Measurements from ENCODE around the gene PPP1R14D.

The PPP1R14D gene

GRCh38 chr15:40793216-40793989 is 35.1 kb downstream of the PPP1R14D start:
- Histone ChIP-seq H3K79me2 (ENCODE audit: control insufficient read depth, low read length) (peaks cover 17% of the 10 kb centered on the region), H3K36me3 (ENCODE audit: control insufficient read depth, low read length) (0 out of 2 replicates have a peak, but pooled peaks cover 2% of the 10 kb centered on the region), H3K4me3 (ENCODE audit: low read length) (no peak overlapping the region), H4K20me1 (ENCODE audit: control insufficient read depth, insufficient read depth, low read depth, low read length) (0 out of 2 replicates have a peak, but pooled peaks cover 4% of the 10 kb centered on the region), H3K9me3 (ENCODE audit: control insufficient read depth, insufficient read depth, low read length) (no peaks in the 10 kb centered on the region), H3F3A (ENCODE audit: control insufficient read depth, insufficient read depth) (0 out of 2 replicates have a peak, but pooled peaks cover 3% of the 10 kb centered on the region), H3K4me2 (ENCODE audit: low read length) (no peak overlapping the region), H3K9me2 (replicated peaks; ENCODE audit: control insufficient read depth, low read length) (no peaks in the 10 kb centered on the region), H3K27ac (ENCODE audit: low read depth, low read length) (no peak overlapping the region), H3K4me1 (ENCODE audit: control insufficient read depth, low read length) (no peaks in the 10 kb centered on the region), H3K27me3 (ENCODE audit: control insufficient read depth, low read length) (no peaks in the 10 kb centered on the region)
- TF ChIP-seq, protein P1, sequence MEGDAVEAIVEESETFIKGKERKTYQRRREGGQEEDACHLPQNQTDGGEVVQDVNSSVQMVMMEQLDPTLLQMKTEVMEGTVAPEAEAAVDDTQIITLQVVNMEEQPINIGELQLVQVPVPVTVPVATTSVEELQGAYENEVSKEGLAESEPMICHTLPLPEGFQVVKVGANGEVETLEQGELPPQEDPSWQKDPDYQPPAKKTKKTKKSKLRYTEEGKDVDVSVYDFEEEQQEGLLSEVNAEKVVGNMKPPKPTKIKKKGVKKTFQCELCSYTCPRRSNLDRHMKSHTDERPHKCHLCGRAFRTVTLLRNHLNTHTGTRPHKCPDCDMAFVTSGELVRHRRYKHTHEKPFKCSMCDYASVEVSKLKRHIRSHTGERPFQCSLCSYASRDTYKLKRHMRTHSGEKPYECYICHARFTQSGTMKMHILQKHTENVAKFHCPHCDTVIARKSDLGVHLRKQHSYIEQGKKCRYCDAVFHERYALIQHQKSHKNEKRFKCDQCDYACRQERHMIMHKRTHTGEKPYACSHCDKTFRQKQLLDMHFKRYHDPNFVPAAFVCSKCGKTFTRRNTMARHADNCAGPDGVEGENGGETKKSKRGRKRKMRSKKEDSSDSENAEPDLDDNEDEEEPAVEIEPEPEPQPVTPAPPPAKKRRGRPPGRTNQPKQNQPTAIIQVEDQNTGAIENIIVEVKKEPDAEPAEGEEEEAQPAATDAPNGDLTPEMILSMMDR (IDR thresholded peaks at IDR 0.05; ENCODE audit: low read depth, low read length, poor library complexity, severe bottlenecking) = no peak
- no peak for TF ChIP-seq EZH2phosphoT487 (IDR thresholded peaks at IDR 0.05; ENCODE audit: borderline replicate concordance, low read length)

DNA sequence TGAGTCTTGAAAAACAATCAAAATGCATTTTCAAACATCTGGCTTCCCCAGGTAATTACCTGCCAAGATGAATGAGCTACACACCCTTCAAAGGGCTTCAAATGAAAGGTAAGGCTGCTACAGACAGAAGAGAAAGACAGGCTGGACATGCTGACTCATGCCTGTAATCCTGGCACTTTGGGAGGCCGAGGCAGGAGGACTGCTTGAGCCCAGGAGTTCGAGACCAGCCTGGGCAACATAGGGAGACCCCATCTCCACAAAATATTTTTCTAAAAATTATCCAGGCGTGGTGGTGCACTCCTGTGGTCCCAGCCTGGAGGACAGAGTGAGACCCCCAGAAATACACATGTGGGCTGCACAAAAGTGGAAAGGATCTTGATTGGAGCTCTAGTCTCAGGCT is 36.1 kb downstream of the PPP1R14D start:
- Histone ChIP-seq H3K27ac (ENCODE audit: low read depth, low read length) (no peak overlapping the region), H3K36me3 (ENCODE audit: control insufficient read depth, low read length) (0 out of 2 replicates have a peak, but pooled peaks cover 2% of the 10 kb centered on the region), H3K27me3 (ENCODE audit: control insufficient read depth, low read length) (no peaks in the 10 kb centered on the region), H3F3A (ENCODE audit: control insufficient read depth, insufficient read depth) (no peaks in the 10 kb centered on the region), H3K4me3 (ENCODE audit: low read length) (no peak overlapping the region), H3K4me2 (ENCODE audit: low read length) (no peak overlapping the region), H4K20me1 (ENCODE audit: control insufficient read depth, insufficient read depth, low read depth, low read length) (0 out of 2 replicates have a peak, but pooled peaks cover 4% of the 10 kb centered on the region), H3K9me2 (replicated peaks; ENCODE audit: control insufficient read depth, low read length) (no peaks in the 10 kb centered on the region), H3K79me2 (ENCODE audit: control insufficient read depth, low read length) (peaks cover 19% of the 10 kb centered on the region), H3K9me3 (ENCODE audit: control insufficient read depth, insufficient read depth, low read length) (no peaks in the 10 kb centered on the region), H3K4me1 (ENCODE audit: control insufficient read depth, low read length) (no peaks in the 10 kb centered on the region)
- no peak for TF ChIP-seq EZH2phosphoT487 (IDR thresholded peaks at IDR 0.05; ENCODE audit: borderline replicate concordance, low read length)
- TF ChIP-seq, protein P1 (IDR thresholded peaks at IDR 0.05; ENCODE audit: low read depth, low read length, poor library complexity, severe bottlenecking) = no peak

DNA sequence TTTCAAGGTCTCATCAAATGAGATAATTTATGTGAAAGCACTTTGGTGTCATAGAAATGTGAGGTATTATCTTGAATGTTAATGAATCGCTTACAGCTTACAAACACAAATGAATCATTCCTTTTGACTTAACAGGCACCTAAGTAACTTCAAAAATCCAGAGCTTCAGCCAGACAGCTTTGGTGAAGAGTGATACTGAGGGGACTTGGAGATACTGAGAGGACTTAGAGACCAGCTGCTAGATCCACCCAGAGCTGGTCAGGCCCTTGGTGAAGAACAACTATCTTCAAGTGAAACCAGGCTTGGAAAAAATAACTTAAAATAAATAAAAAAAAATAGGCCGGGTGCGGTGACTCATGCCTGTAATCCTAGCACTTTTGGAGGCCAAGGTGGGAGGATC is 37.8 kb downstream of the PPP1R14D start:
- Histone ChIP-seq H3K4me3 (ENCODE audit: low read length) (no peak overlapping the region), H3K27me3 (ENCODE audit: control insufficient read depth, low read length) (no peaks in the 10 kb centered on the region), H4K20me1 (ENCODE audit: control insufficient read depth, insufficient read depth, low read depth, low read length) (0 out of 2 replicates have a peak, but pooled peaks cover 4% of the 10 kb centered on the region), H3K27ac (ENCODE audit: low read depth, low read length) (no peak overlapping the region), H3F3A (ENCODE audit: control insufficient read depth, insufficient read depth) (no peaks in the 10 kb centered on the region), H3K79me2 (ENCODE audit: control insufficient read depth, low read length) (peaks cover 23% of the 10 kb centered on the region), H3K4me2 (ENCODE audit: low read length) (no peak overlapping the region), H3K4me1 (ENCODE audit: control insufficient read depth, low read length) (no peaks in the 10 kb centered on the region), H3K9me3 (ENCODE audit: control insufficient read depth, insufficient read depth, low read length) (no peaks in the 10 kb centered on the region), H3K36me3 (ENCODE audit: control insufficient read depth, low read length) (0 out of 2 replicates have a peak, but pooled peaks cover 2% of the 10 kb centered on the region), H3K9me2 (replicated peaks; ENCODE audit: control insufficient read depth, low read length) (no peaks in the 10 kb centered on the region)
- TF ChIP-seq, protein P1 (IDR thresholded peaks at IDR 0.05; ENCODE audit: low read depth, low read length, poor library complexity, severe bottlenecking) = no peak
- TF ChIP-seq EZH2phosphoT487 (IDR thresholded peaks at IDR 0.05; ENCODE audit: borderline replicate concordance, low read length) = no peak

Measured in DOHH2 (cell line).